Measurements from ENCODE around the gene BMI1. TPM values are rescaled to one million over a fixed set of nuclear protein-coding genes. Genes with fewer than 3 reads are reported as not detected.

The BMI1 gene
- polyA plus RNA-seq, 1 donor (not counting 4 experiments of a cell fraction or from before 2014, with no cell fraction given), result 33.1 TPM

- peaks cover 14% of the 10 kb centered on the region for H3K27me3 ChIP-seq (ENCODE audit: control insufficient read depth, extremely low read depth, insufficient read depth, low read length)
- H3K9me3 ChIP-seq (ENCODE audit: control insufficient read depth, low read depth, low read length), result no peaks in the 10 kb centered on the region
- dilution Hi-C loops (cut with MboI; ENCODE audit: extremely low pct_ligation_motif_present, low sequenced_read_pairs), result no loop called here
- H3K9me1 ChIP-seq (ENCODE audit: control insufficient read depth, extremely low read depth, insufficient read depth, low read length), result no peaks in the 10 kb centered on the region
- H4K20me1 ChIP-seq (ENCODE audit: control insufficient read depth, extremely low read depth, insufficient read depth, low read length), result no peaks in the 10 kb centered on the region
- no peak for TF ChIP-seq EZH2 (IDR thresholded peaks at IDR 0.05; ENCODE audit: low read length)
- H3K36me3 ChIP-seq (ENCODE audit: control insufficient read depth in 2 of 2, extremely low read depth in 1 of 2, insufficient read depth in 2 of 2, low read length in 2 of 2), result peaks cover 5 to 8% of the 10 kb centered on the region in 2 experiments
- DNase-seq (ENCODE audit: low read depth, low spot score) (no peak), FAIRE-seq (no peak)
- peak overlapping the region; percentile 46 to 77 (median 76) for H3K4me3 ChIP-seq (ENCODE audit: control insufficient read depth in 2 of 3, extremely low read depth in 1 of 3, insufficient read depth in 2 of 3, low read depth in 1 of 3, low read length in 3 of 3)
- no peaks in the 10 kb centered on the region for H3K79me2 ChIP-seq (ENCODE audit: control insufficient read depth, insufficient read depth, low read length)
- H3K27ac ChIP-seq (ENCODE audit: control insufficient read depth, insufficient read depth, low read length), result no peak overlapping the region
- H3K9ac ChIP-seq (ENCODE audit: control insufficient read depth, extremely low read depth, insufficient read depth, low read length), result peak overlapping the region; percentile 53
- H3K4me2 ChIP-seq (ENCODE audit: control insufficient read depth, extremely low read depth, insufficient read depth, low read depth, low read length), result peak overlapping the region; percentile 91
- H2AFZ ChIP-seq (ENCODE audit: control insufficient read depth, low read length), result peak overlapping the region; percentile 24
- peaks cover 24% of the 10 kb centered on the region for H3K4me1 ChIP-seq (ENCODE audit: control insufficient read depth, extremely low read depth, insufficient read depth, low read length)
Observed at GRCh38 chr10:22326145-22326702, 5.3 kb downstream of the BMI1 start.

DNA sequence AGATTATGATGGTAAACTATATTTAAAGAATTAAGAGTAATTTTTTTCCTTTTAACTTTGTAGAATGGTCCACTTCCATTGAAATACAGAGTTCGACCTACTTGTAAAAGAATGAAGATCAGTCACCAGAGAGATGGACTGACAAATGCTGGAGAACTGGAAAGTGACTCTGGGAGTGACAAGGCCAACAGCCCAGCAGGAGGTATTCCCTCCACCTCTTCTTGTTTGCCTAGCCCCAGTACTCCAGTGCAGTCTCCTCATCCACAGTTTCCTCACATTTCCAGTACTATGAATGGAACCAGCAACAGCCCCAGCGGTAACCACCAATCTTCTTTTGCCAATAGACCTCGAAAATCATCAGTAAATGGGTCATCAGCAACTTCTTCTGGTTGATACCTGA lies 8.3 kb downstream of the BMI1 start:
- dilution Hi-C loops (cut with MboI; ENCODE audit: extremely low pct_ligation_motif_present, low sequenced_read_pairs), result no loop called here
- Histone ChIP-seq H3K4me2 (ENCODE audit: control insufficient read depth, extremely low read depth, insufficient read depth, low read depth, low read length) (no peak overlapping the region), H3K36me3 (ENCODE audit: control insufficient read depth in 2 of 2, extremely low read depth in 1 of 2, insufficient read depth in 2 of 2, low read length in 2 of 2) (peaks cover 5 to 8% of the 10 kb centered on the region in 2 experiments), H3K27ac (ENCODE audit: control insufficient read depth, insufficient read depth, low read length) (no peak overlapping the region), H3K4me3 (ENCODE audit: control insufficient read depth in 2 of 3, extremely low read depth in 1 of 3, insufficient read depth in 2 of 3, low read depth in 1 of 3, low read length in 3 of 3) (no peak overlapping the region), H3K9ac (ENCODE audit: control insufficient read depth, extremely low read depth, insufficient read depth, low read length) (no peak overlapping the region), H2AFZ (ENCODE audit: control insufficient read depth, low read length) (no peak overlapping the region), H3K9me1 (ENCODE audit: control insufficient read depth, extremely low read depth, insufficient read depth, low read length) (no peaks in the 10 kb centered on the region), H3K79me2 (ENCODE audit: control insufficient read depth, insufficient read depth, low read length) (no peaks in the 10 kb centered on the region), H4K20me1 (ENCODE audit: control insufficient read depth, extremely low read depth, insufficient read depth, low read length) (no peaks in the 10 kb centered on the region), H3K27me3 (ENCODE audit: control insufficient read depth, extremely low read depth, insufficient read depth, low read length) (peaks cover 5% of the 10 kb centered on the region), H3K9me3 (ENCODE audit: control insufficient read depth, low read depth, low read length) (no peaks in the 10 kb centered on the region), H3K4me1 (ENCODE audit: control insufficient read depth, extremely low read depth, insufficient read depth, low read length) (peaks cover 17% of the 10 kb centered on the region)
- TF ChIP-seq CTCF (optimal IDR thresholded peaks at IDR 0.05 in 1 of 3, IDR thresholded peaks at IDR 0.05 in 1 of 3, conservative IDR thresholded peaks at IDR 0.05 in 1 of 3; ENCODE audit: extremely low read depth in 1 of 3, insufficient read depth in 2 of 3, low read length in 3 of 3) (no peak), EZH2 (IDR thresholded peaks at IDR 0.05; ENCODE audit: low read length) (no peak)
- FAIRE-seq (no peak), DNase-seq (ENCODE audit: low read depth, low spot score) (no peak)
